Activated T-helper 9 cell treated with anti-CD3 and anti-CD28 coated beads, Interleukin-2, amount 50 U/mL, for 16 hours (primary cell): Measurements from ENCODE around the gene IRAK3.
"Not testable (repeated sequence)": the region's sequence is repeated elsewhere in the genome, so short reads cannot be mapped to it uniquely, and the experiment has no call there.

Experiments
- DNase-seq: peaks from one replicate; pipeline ENCODE4 v3.0.0-alpha.2; 2020; ENCODE audit warnings: low read depth

Gene IRAK3

GRCh38 chr12:66213011-66213410 is 24.0 kb downstream of the IRAK3 start:
- DNase-seq = not testable (repeated sequence)

- no peak for DNase-seq
These were observed 28.4 kb downstream of the IRAK3 start for GRCh38 chr12:66217342-66217917.

- no peak for DNase-seq
These were observed 39.4 kb downstream of the IRAK3 start for GRCh38 chr12:66228462-66228861.

- DNase-seq = no peak
These were observed 43.2 kb downstream of the IRAK3 start for GRCh38 chr12:66232263-66232662.

GRCh38 chr12:66234037-66234693 is 45.2 kb downstream of the IRAK3 start:
- DNase-seq = peak; percentile 2

GRCh38 chr12:66234773-66235625 is 46.0 kb downstream of the IRAK3 start:
- DNase-seq = peak; percentile 9

- no peak for DNase-seq
These were observed 46.7 kb downstream of the IRAK3 start for GRCh38 chr12:66235626-66236281.

- not testable (repeated sequence) for DNase-seq
These were observed 47.3 kb downstream of the IRAK3 start for GRCh38 chr12:66236282-66236675.

GRCh38 chr12:66236969-66237368 is 48.0 kb downstream of the IRAK3 start:
- DNase-seq = no peak

- no peak for DNase-seq
These were observed 48.6 kb downstream of the IRAK3 start for GRCh38 chr12:66237505-66238175.

- no peak for DNase-seq
These were observed 50.3 kb downstream of the IRAK3 start for GRCh38 chr12:66239295-66239694.

GRCh38 chr12:66240096-66240820 is 51.2 kb downstream of the IRAK3 start:
- DNase-seq = no peak

- no peak for DNase-seq
These were observed 52.3 kb downstream of the IRAK3 start for GRCh38 chr12:66241061-66242043.

GRCh38 chr12:66242311-66242710 is 53.3 kb downstream of the IRAK3 start:
- DNase-seq = no peak

GRCh38 chr12:66243911-66244310 is 54.9 kb downstream of the IRAK3 start:
- DNase-seq = no peak

GRCh38 chr12:66244446-66244845 is 55.4 kb downstream of the IRAK3 start:
- no peak for DNase-seq

- DNase-seq = no peak
These were observed 58.7 kb downstream of the IRAK3 start for GRCh38 chr12:66247741-66248140.

GRCh38 chr12:66251049-66251448 is 62.0 kb downstream of the IRAK3 start:
- DNase-seq = no peak

GRCh38 chr12:66252771-66253170 is 63.8 kb downstream of the IRAK3 start:
- DNase-seq = no peak

GRCh38 chr12:66255737-66256136 is 66.7 kb downstream of the IRAK3 start:
- no peak for DNase-seq
